Suprapubic skin (tissue), 4 donors: ENCODE measurements around the gene IGFBP6. TPM values are rescaled to one million over a fixed set of nuclear protein-coding genes. Genes with fewer than 3 reads are reported as not detected.

Experiments used
- DNase-seq, 2 donors: peaks; one replicate each; pipeline ENCODE4 v3.0.0-alpha.2; 2019; ENCODE audit warnings: low spot score in 2 of 2
- H3K27ac ChIP-seq: fragments of 200-600 bp; sonication (generic); one replicate; pipeline ENCODE4 v1.5.1; 2019
- H3K27me3 ChIP-seq: fragments of 200-600 bp; sonication (generic); one replicate; pipeline ENCODE4 v1.5.1; 2019
- H3K36me3 ChIP-seq: fragments of 200-600 bp; sonication (generic); one replicate; pipeline ENCODE4 v1.5.1; 2019
- H3K4me1 ChIP-seq: fragments of 200-600 bp; sonication (generic); one replicate; pipeline ENCODE4 v1.5.1; 2019
- H3K4me3 ChIP-seq: fragments of 200-600 bp; sonication (generic); one replicate; pipeline ENCODE4 v1.5.1; 2019; ENCODE audit warnings: mild to moderate bottlenecking
- H3K9me3 ChIP-seq: fragments of 200-600 bp; sonication (generic); one replicate; pipeline ENCODE4 v1.5.1; 2019
- CTCF ChIP-seq, 2 donors: fragments of 200-600 bp in 1 of 2; fragments of 450-650 bp in 1 of 2; sonication (generic) in 1 of 2; IDR thresholded peaks; one replicate each; pipeline ENCODE4 v1.5.1; 2016 to 2019; ENCODE audit warnings: antibody characterized with exemption in 2 of 2, mild to moderate bottlenecking in 1 of 2, moderate library complexity in 1 of 2
- EP300 ChIP-seq: sonication (generic); formaldehyde crosslinking; IDR thresholded peaks from one replicate; pipeline ENCODE4 v1.6.1; 2017; ENCODE audit warnings: antibody characterized with exemption
- POLR2A ChIP-seq, 2 donors: fragments of 450-650 bp; IDR thresholded peaks; one replicate each; pipeline ENCODE4 v1.6.1; 2017; ENCODE audit warnings: antibody characterized with exemption in 2 of 2, mild to moderate bottlenecking in 2 of 2, moderate library complexity in 2 of 2
- POLR2AphosphoS5 ChIP-seq, 3 donors: sonication (generic); formaldehyde crosslinking; IDR thresholded peaks; one replicate each; pipeline ENCODE4 v1.6.1; 2017; ENCODE audit warnings: antibody characterized with exemption in 3 of 3
- WGBS: methylation state at CpG from one replicate; pipeline ENCODE4 v1.1.5; 2018; 5-methylcytosine and 5-hydroxymethylcytosine counted together
- total RNA-seq, 4 donors: library from RNA; depleted of rRNA; stranded (reverse); fragments of >200 nt; gene quantifications; one replicate each; pipeline ENCODE4 v1.1.0, GENCODE V29; 2016

IGFBP6 gene
- total RNA-seq, 4 donors from 2014 or later: 19.2 to 97.0 (median 59.6) TPM

GRCh38 chr12:53063708-53064612, 33.5 kb upstream of the IGFBP6 start:
- Histone ChIP-seq H3K9me3 (no peaks in the 10 kb centered on the region), H3K36me3 (peaks cover 78% of the 10 kb centered on the region), H3K27ac (peak overlapping the region; percentile 64), H3K4me3 (no peak overlapping the region), H3K4me1 (peaks cover 80% of the 10 kb centered on the region), H3K27me3 (no peaks in the 10 kb centered on the region)
- TF ChIP-seq POLR2A (IDR thresholded peaks at IDR 0.05): no peak
- TF ChIP-seq POLR2AphosphoS5 (IDR thresholded peaks at IDR 0.05): peak in 1 of 3 donors; percentile 26
- TF ChIP-seq CTCF (IDR thresholded peaks at IDR 0.05): no peak
- TF ChIP-seq EP300: no peak
- peak in 1 of 2 donors; percentile 82 for DNase-seq
- WGBS: 54% methylated on average over 13 of the region's 13 CpGs

GRCh38 chr12:53064613-53065436, 32.6 kb upstream of the IGFBP6 start:
- no peak overlapping the region for H3K4me3 ChIP-seq
- H3K27me3 ChIP-seq: no peaks in the 10 kb centered on the region
- no peak for DNase-seq
- peak overlapping the region; percentile 64 for H3K27ac ChIP-seq
- H3K36me3 ChIP-seq: peaks cover 69% of the 10 kb centered on the region
- WGBS: 78% methylated on average over 11 of the region's 11 CpGs
- H3K9me3 ChIP-seq: no peaks in the 10 kb centered on the region
- TF ChIP-seq CTCF (IDR thresholded peaks at IDR 0.05) (no peak), EP300 (no peak), POLR2A (IDR thresholded peaks at IDR 0.05) (no peak), POLR2AphosphoS5 (IDR thresholded peaks at IDR 0.05) (no peak)
- H3K4me1 ChIP-seq: peaks cover 81% of the 10 kb centered on the region

GRCh38 chr12:53065470-53065869, 32.0 kb upstream of the IGFBP6 start:
- Histone ChIP-seq H3K4me3 (no peak overlapping the region), H3K36me3 (peaks cover 63% of the 10 kb centered on the region), H3K27ac (peak overlapping the region; percentile 10), H3K9me3 (no peaks in the 10 kb centered on the region), H3K27me3 (no peaks in the 10 kb centered on the region), H3K4me1 (peaks cover 81% of the 10 kb centered on the region)
- DNase-seq: no peak
- TF ChIP-seq POLR2AphosphoS5 (IDR thresholded peaks at IDR 0.05) (no peak), CTCF (IDR thresholded peaks at IDR 0.05) (no peak), POLR2A (IDR thresholded peaks at IDR 0.05) (no peak), EP300 (no peak)
- WGBS: 87% methylated on average over 7 of the region's 7 CpGs

GRCh38 chr12:53065975-53066931, 31.2 kb upstream of the IGFBP6 start:
- no peaks in the 10 kb centered on the region for H3K9me3 ChIP-seq
- H3K4me1 ChIP-seq: peaks cover 81% of the 10 kb centered on the region
- peaks cover 63% of the 10 kb centered on the region for H3K36me3 ChIP-seq
- DNase-seq: peak; percentile 91 to 93
- no peak overlapping the region for H3K4me3 ChIP-seq
- H3K27me3 ChIP-seq: no peaks in the 10 kb centered on the region
- TF ChIP-seq POLR2A (IDR thresholded peaks at IDR 0.05) (no peak), CTCF (IDR thresholded peaks at IDR 0.05) (peak; percentile 81 to 86)
- WGBS: 36% methylated on average over 24 of the region's 24 CpGs
- peak overlapping the region; percentile 68 for H3K27ac ChIP-seq
